Right cardiac atrium (tissue), 5 donors: ENCODE measurements around the gene RNU1-1. TPM values are rescaled to one million over a fixed set of nuclear protein-coding genes. Genes with fewer than 3 reads are reported as not detected.
"Not testable (repeated sequence)": the region's sequence is repeated elsewhere in the genome, so short reads cannot be mapped to it uniquely, and the experiment has no call there.

Source experiments
- ATAC-seq, 2 donors: fragments of 200-7000 bp; cut with Tn5 transposase; one replicate each; pipeline versions ENCODE4 v1.8.0 to v1.9.1; 2020; ENCODE audit warnings: moderate library complexity in 2 of 2, mild to moderate bottlenecking in 1 of 2
- DNase-seq, 3 donors: peaks; one replicate each; pipeline ENCODE4 v3.0.0-alpha.2; 2020
- H3K27ac ChIP-seq: one replicate; pipeline ENCODE4 v1.5.1; 2013; ENCODE audit warnings: mild to moderate bottlenecking, low read length, control low read depth, moderate library complexity
- H3K27me3 ChIP-seq: one replicate; pipeline ENCODE4 v1.6.1; 2013; ENCODE audit not compliant: control insufficient read depth, insufficient read depth
- H3K4me1 ChIP-seq: one replicate; pipeline ENCODE4 v1.6.1; 2013; ENCODE audit warnings: low read length; ENCODE audit not compliant: control insufficient read depth, insufficient read depth
- H3K4me3 ChIP-seq: one replicate; pipeline ENCODE4 v1.5.1; 2013; ENCODE audit warnings: low read length, control low read depth
- H3K9me3 ChIP-seq: one replicate; pipeline ENCODE4 v1.6.1; 2013; ENCODE audit warnings: low read length; ENCODE audit not compliant: control insufficient read depth
- WGBS: extraction: QIAGEN DNeasy Blood & Tissue Kit; methylation state at CpG from one replicate; pipeline ENCODE4 v1.1.7; 2013; 5-methylcytosine and 5-hydroxymethylcytosine counted together
- intact Hi-C, 4 donors: fragments of 100-400 bp; cut with DNase I; formaldehyde crosslinking; loops; one replicate each; pipeline versions ENCODE4 v1.11.0 to v1.14.0; 2022 to 2023
- polyA plus RNA-seq: library from polyadenylated mRNA; stranded (reverse); fragments of 200-250 nt; gene quantifications from one replicate; pipeline ENCODE4 v1.2.3, GENCODE V29; 2013
- total RNA-seq, 4 donors: library from RNA; stranded (reverse); fragmentation: NEBNext Ultra II Directional; extraction: Animal tissue kit (Norgen Biotek cat#: 25700); gene quantifications; one replicate each; pipeline ENCODE4 v1.2.1, GENCODE V29; 2021
- donor health status: healthy with polysubstance abuse.
- donor health status: DM: no; HTN: yes; CAD: no.
- donor health status: DM: no; HTN: no; CAD: no.
- donor health status: DM: no; HTN: yes; CAD: no; lungs with severe emphysema.
- donor health status: DM: yes; HTN: yes; CAD: no.

Gene RNU1-1
- total and polyA plus RNA-seq, 5 donors: 3,675 to 8,578 (median 7,073) TPM; not detected in 1

DNA sequence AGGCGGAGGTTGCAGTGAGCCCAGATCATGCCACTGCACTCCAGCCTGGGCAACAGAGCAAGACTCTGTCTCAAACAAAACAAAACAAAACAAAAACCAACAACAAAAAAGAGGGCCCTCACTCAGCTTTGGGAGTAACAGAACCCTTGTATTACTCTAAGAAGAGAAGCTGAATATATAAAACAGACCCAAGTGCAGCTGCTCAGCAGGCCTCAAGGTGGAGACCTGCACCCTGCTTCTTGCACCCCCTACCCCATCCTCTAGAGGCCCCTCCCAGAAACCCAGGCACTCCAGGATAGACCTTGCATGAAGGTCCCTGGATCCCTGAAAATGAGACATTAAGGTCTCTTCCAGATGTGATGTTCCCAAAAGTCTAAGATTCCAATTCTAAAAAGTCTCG is 39.2 kb downstream of the RNU1-1 start:
- H3K27me3 ChIP-seq, intact Hi-C loops, ATAC-seq, H3K27ac ChIP-seq, H3K4me1 ChIP-seq, DNase-seq, H3K9me3 ChIP-seq, H3K4me3 ChIP-seq: not testable (repeated sequence)
- 97% methylated on average over 2 of the region's 2 CpGs for WGBS

DNA sequence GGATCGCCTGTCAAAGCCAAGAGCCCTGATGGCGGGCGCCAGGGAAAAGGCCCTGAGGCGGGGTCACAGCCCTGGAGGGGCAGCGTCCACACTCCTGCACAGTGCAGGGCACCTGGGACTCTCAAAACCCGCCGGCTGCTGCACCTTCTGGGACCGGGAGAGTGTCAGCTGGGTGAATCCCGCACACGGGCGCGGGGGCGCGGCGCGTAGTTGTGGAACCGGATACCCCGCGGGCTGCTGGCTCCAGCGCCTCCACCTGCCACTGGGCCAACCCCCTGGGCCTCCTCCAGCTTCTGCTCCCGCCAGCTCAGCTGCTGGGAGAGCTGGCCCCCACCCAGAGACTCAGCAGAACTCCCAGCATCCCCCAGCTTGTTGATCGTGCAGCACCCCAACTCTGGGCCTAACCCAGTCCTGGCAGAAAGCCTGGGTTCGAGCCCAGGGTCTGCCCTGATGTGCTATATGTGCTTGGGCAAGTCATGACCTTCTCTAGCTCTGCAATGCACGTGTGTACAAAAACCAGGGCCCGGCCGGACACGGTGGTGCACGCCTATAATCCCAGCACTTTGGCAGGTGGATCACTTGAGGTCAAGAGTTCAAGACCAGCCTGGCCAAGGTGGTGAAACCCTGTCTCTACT is 39.8 kb downstream of the RNU1-1 start:
- Histone ChIP-seq H3K4me3 (no peak overlapping the region), H3K9me3 (no peaks in the 10 kb centered on the region), H3K27ac (no peak overlapping the region), H3K4me1 (no peaks in the 10 kb centered on the region), H3K27me3 (no peaks in the 10 kb centered on the region)
- peak in 1 of 3 donors; percentile 59 for DNase-seq
- intact Hi-C loops: no loop called here
- 95% methylated on average over 28 of the region's 28 CpGs for WGBS
- peak in 1 of 2 donors; percentile 55 for ATAC-seq

DNA sequence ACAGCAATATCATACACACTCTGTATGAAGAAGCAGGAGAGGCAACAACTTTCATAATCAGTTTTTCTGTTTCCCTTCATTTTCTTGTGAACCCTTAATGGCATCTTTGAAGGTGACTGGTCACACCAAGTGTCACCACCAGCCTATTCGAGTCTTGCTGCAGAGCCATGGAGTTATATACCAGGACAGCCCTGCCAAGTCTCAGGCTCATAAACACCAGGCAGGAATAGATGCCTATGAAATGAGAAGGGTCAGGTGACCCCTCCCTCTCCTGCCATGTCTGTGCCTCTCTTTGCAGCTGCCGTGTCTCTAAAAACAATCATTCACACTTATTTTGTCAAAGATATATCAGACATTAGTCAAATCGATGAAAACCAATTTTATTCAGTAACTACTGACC is 45.5 kb downstream of the RNU1-1 start:
- H3K4me1 ChIP-seq: no peaks in the 10 kb centered on the region
- intact Hi-C loops: no loop called here
- 80% methylated on average over 3 of the region's 3 CpGs for WGBS
- no peaks in the 10 kb centered on the region for H3K9me3 ChIP-seq
- no peak overlapping the region for H3K27ac ChIP-seq
- ATAC-seq (no peak), DNase-seq (no peak)
- H3K27me3 ChIP-seq: no peaks in the 10 kb centered on the region
- no peak overlapping the region for H3K4me3 ChIP-seq

DNA sequence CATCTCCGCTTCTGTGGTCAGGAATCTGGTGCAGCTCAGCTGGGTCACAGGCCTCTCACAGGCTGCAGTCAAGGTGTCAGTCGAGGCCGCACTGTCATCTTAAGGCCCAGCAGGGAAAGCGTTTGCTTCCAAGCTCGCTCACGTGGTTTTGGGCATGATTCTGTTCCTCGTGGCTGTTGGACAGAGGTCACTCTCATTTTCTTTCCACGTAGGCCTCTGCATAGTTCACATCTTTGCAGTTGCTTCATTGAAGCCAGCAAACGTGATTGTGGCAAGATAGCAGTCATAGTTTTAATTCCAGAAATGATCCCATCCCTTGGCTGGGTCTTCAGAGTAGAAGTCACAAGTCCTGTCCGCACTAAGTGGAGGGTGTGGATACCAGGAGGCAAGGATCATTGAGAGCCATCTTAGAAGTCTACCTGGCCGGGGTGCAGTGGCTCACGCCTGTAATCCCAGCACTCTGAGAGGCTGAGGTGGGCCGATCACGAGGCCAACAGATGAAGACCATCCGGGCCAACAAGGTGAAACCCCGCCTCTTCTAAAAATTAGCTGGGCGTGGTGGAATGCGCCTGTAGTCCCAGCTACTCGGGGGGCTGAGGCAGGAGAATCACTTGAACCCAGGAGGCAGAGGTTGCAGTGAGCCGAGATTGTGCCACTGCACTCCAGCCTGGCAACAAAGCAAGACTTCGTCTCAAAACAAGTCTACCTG is 49.0 kb downstream of the RNU1-1 start:
- H3K4me1 ChIP-seq: no peaks in the 10 kb centered on the region
- no peaks in the 10 kb centered on the region for H3K9me3 ChIP-seq
- DNase-seq (no peak), ATAC-seq (no peak)
- intact Hi-C loops: no loop called here
- H3K27ac ChIP-seq: no peak overlapping the region
- 87% methylated on average over 21 of the region's 21 CpGs for WGBS
- H3K4me3 ChIP-seq: no peak overlapping the region
- no peaks in the 10 kb centered on the region for H3K27me3 ChIP-seq

Other genes with a start within 250 kb of the RNU1-1 start
- gene FBXO42, start 161.8 kb downstream of the RNU1-1 start, total RNA-seq: 10 to 100 TPM; 15.7 to 18.1 (median 16.4) TPM
- 16.5 TPM for gene FBXO42, start 161.8 kb downstream of the RNU1-1 start, polyA plus RNA-seq
- gene SZRD1, start 147.0 kb downstream of the RNU1-1 start, total RNA-seq: 100 to 1,000 TPM; 106 to 132 (median 109) TPM
- gene SZRD1, start 147.0 kb downstream of the RNU1-1 start, polyA plus RNA-seq: 70.7 TPM
- not detected for gene SPATA21, start 76.9 kb downstream of the RNU1-1 start, total RNA-seq
- 0.23 TPM for gene SPATA21, start 76.9 kb downstream of the RNU1-1 start, polyA plus RNA-seq
- gene NECAP2, start 73.6 kb downstream of the RNU1-1 start, total RNA-seq: 10 to 100 TPM; 14.1 to 19.0 (median 18.1) TPM
- 14.6 TPM for gene NECAP2, start 73.6 kb downstream of the RNU1-1 start, polyA plus RNA-seq
- gene NBPF1, start 99.3 kb upstream of the RNU1-1 start, total RNA-seq: 10 to 100 TPM in 3 of 4 donors, 1 to 10 TPM in 1; 8.9 to 18.7 (median 15.7) TPM
- 6.5 TPM for gene NBPF1, start 99.3 kb upstream of the RNU1-1 start, polyA plus RNA-seq
- gene RNU1-3, start 152.7 kb upstream of the RNU1-1 start, total RNA-seq: 1,000 to 10,000 TPM; 3,675 to 8,578 (median 7,073) TPM
- gene RNU1-3, start 152.7 kb upstream of the RNU1-1 start, polyA plus RNA-seq: not detected
- gene RNU1-4, start 226.2 kb upstream of the RNU1-1 start, total RNA-seq: 1,000 to 10,000 TPM; 3,675 to 8,578 (median 7,073) TPM
- gene RNU1-4, start 226.2 kb upstream of the RNU1-1 start, polyA plus RNA-seq: not detected